HG03097 (cell line): Measurements from ENCODE around the gene NCAN.
A peak's percentile ranks its signal among the peaks of the same experiment; 100 is the strongest.
"Not testable (repeated sequence)": the region's sequence is repeated elsewhere in the genome, so short reads cannot be mapped to it uniquely, and the experiment has no call there.

Experiments used
- ATAC-seq: cut with Tn5 transposase; IDR thresholded peaks from one replicate; pipeline ENCODE4 v1.9.1; 2021; ENCODE audit not compliant: unreplicated experiment, low FRiP score

NCAN gene

GRCh38 chr19:19192910-19193423 is 18.8 kb upstream of the NCAN start:
- ATAC-seq, result no peak

- no peak for ATAC-seq
These were observed 17.8 kb upstream of the NCAN start for GRCh38 chr19:19193926-19194325.

GRCh38 chr19:19201697-19202630 is 9.8 kb upstream of the NCAN start:
- ATAC-seq, result no peak

GRCh38 chr19:19202707-19203011 is 9.1 kb upstream of the NCAN start:
- ATAC-seq, result peak; percentile 28

- peak; percentile 41 for ATAC-seq
These were observed 8.5 kb upstream of the NCAN start, which contains the start of gene NR2C2AP for GRCh38 chr19:19203012-19203856. Gene NR2C2AP, minus strand, starts transcription at chr19:19203414. Its CDS starts 354 bp downstream, at chr19:19203060.

- no peak for ATAC-seq
These were observed 7.6 kb upstream of the NCAN start for GRCh38 chr19:19204181-19204580.

GRCh38 chr19:19205416-19206410 is 6.0 kb upstream of the NCAN start:
- ATAC-seq, result no peak

- no peak for ATAC-seq
These were observed 4.8 kb upstream of the NCAN start for GRCh38 chr19:19206938-19207337.

- no peak for ATAC-seq
These were observed 3.9 kb upstream of the NCAN start for GRCh38 chr19:19207637-19208572.

GRCh38 chr19:19209372-19209771 is 2.4 kb upstream of the NCAN start:
- ATAC-seq, result no peak

GRCh38 chr19:19212916-19213315 is 1.2 kb downstream of the NCAN start:
- no peak for ATAC-seq

GRCh38 chr19:19213426-19214158 is 1.8 kb downstream of the NCAN start:
- ATAC-seq, result no peak

GRCh38 chr19:19214159-19214490 is 2.4 kb downstream of the NCAN start:
- ATAC-seq, result no peak

- ATAC-seq, result no peak
These were observed 3.1 kb downstream of the NCAN start for GRCh38 chr19:19214892-19215291.

- no peak for ATAC-seq
These were observed 4.0 kb downstream of the NCAN start for GRCh38 chr19:19215792-19216191.

GRCh38 chr19:19217099-19217498 is 5.3 kb downstream of the NCAN start:
- no peak for ATAC-seq

- no peak for ATAC-seq
These were observed 7.2 kb downstream of the NCAN start for GRCh38 chr19:19218911-19219310.

- ATAC-seq, result not testable (repeated sequence)
These were observed 9.2 kb downstream of the NCAN start for GRCh38 chr19:19221000-19221399.

GRCh38 chr19:19223060-19223459 is 11.3 kb downstream of the NCAN start:
- no peak for ATAC-seq
